HepG2 (cell line): ENCODE data around the gene SLC13A3. TPM values are rescaled to one million over a fixed set of nuclear protein-coding genes. Genes with fewer than 3 reads are reported as not detected.
A peak's percentile ranks its signal among the peaks of the same experiment; 100 is the strongest.

Experiments
- CBX5 ChIP-seq: sonication (generic); formaldehyde crosslinking; IDR thresholded peaks from 2 replicates; pipeline ENCODE4 v1.4.0; 2020; ENCODE audit warnings: missing genetic modification reagents, borderline replicate concordance
- CENPBD1 ChIP-seq: sonication (generic); formaldehyde crosslinking; IDR thresholded peaks from 2 replicates; pipeline ENCODE4 v1.8.0; 2022; ENCODE audit warnings: missing genetic modification reagents, low read depth, mild to moderate bottlenecking, borderline replicate concordance
- MNT ChIP-seq: fragments of 450-650 bp; IDR thresholded peaks from 2 replicates; pipeline ENCODE4 v1.6.1; 2016
- NCOR1 ChIP-seq: fragments of 200-600 bp; sonication (generic); IDR thresholded peaks from 2 replicates; pipeline ENCODE4 v1.7.0; 2017; ENCODE audit warnings: antibody characterized with exemption, low read length, borderline replicate concordance
- PHF8 ChIP-seq: sonication (generic); formaldehyde crosslinking; IDR thresholded peaks from 2 replicates; pipeline ENCODE4 v1.5.0; 2020; ENCODE audit warnings: missing genetic modification reagents
- RBFOX2 ChIP-seq: fragments of 200-400 bp; formaldehyde crosslinking; IDR thresholded peaks from 2 replicates; pipeline ENCODE4 v1.6.1; 2017; ENCODE audit warnings: low read depth, mild to moderate bottlenecking, low read length
- RORA ChIP-seq: sonication (generic); formaldehyde crosslinking; IDR thresholded peaks from 2 replicates; pipeline ENCODE4 v1.5.0; 2020; ENCODE audit warnings: mild to moderate bottlenecking, missing genetic modification reagents, moderate library complexity
- ZHX2 ChIP-seq, 2 experiments: sonication (generic) in 1 of 2; formaldehyde crosslinking in 1 of 2; IDR thresholded peaks; 2 replicates each; pipeline versions ENCODE4 v1.6.1 to v1.9.0; 2014 to 2022; ENCODE audit warnings: antibody characterized with exemption in 1 of 2, borderline replicate concordance in 1 of 2, inconsistent platforms in 1 of 2, low read depth in 1 of 2, missing genetic modification reagents in 1 of 2
- ZIK1 ChIP-seq: sonication (generic); formaldehyde crosslinking; IDR thresholded peaks from 2 replicates; pipeline ENCODE4 v1.5.0; 2020; ENCODE audit warnings: mild to moderate bottlenecking, low read depth, missing genetic modification reagents, borderline replicate concordance
- ZNF275 ChIP-seq: sonication (generic); formaldehyde crosslinking; IDR thresholded peaks from 2 replicates; pipeline ENCODE4 v1.8.0; 2022; ENCODE audit warnings: missing genetic modification reagents, mild to moderate bottlenecking, inconsistent platforms, borderline replicate concordance
- ZNF451 ChIP-seq: sonication (generic); formaldehyde crosslinking; IDR thresholded peaks from 2 replicates; pipeline ENCODE4 v1.5.0; 2020; ENCODE audit warnings: mild to moderate bottlenecking, missing genetic modification reagents
- ZNF615 ChIP-seq: sonication (generic); formaldehyde crosslinking; IDR thresholded peaks from 2 replicates; pipeline ENCODE4 v1.5.0; 2020; ENCODE audit warnings: mild to moderate bottlenecking, missing genetic modification reagents, borderline replicate concordance
- ZNF687 ChIP-seq: sonication (generic); formaldehyde crosslinking; IDR thresholded peaks from 2 replicates; pipeline ENCODE4 v1.5.1; 2020; ENCODE audit warnings: mild to moderate bottlenecking, missing genetic modification reagents, moderate library complexity
- polyA plus RNA-seq, 8 experiments: library from polyadenylated mRNA; depleted of rRNA in 3 of 8; stranded (reverse) in 7 of 8; unstranded in 1 of 8; fragments of >200 nt; fragmentation: Illumina TruSeq in 4 of 8; extraction: Trizol in 4 of 8; gene quantifications; 2 replicates each; pipeline versions ENCODE4 v1.2.1 to v1.2.3, GENCODE V29; 2011 to 2016; ENCODE audit warnings: low read depth in 4 of 8, missing spikeins in 1 of 8, mixed read lengths in 1 of 8; ENCODE audit not compliant: insufficient read depth in 1 of 8
- total RNA-seq, 5 experiments: library from RNA; depleted of rRNA; stranded (reverse); fragments of >200 nt; fragmentation: Illumina TruSeq; extraction: Trizol; gene quantifications; 2 replicates each; pipeline ENCODE4 v1.2.3, GENCODE V29; 2016; ENCODE audit warnings: low read depth in 1 of 5

SLC13A3 gene
- total and polyA plus RNA-seq, 2 of the 13 experiments (the other 11 are each of a cell fraction or from before 2014, with no cell fraction given): 66.5 to 76.0 TPM

GRCh38 chr20:46681032-46681854 lies 30.0 kb upstream of the SLC13A3 start (continued):
- no peak for TF ChIP-seq ZHX2 (IDR thresholded peaks at IDR 0.05; ENCODE audit: low read depth)
- TF ChIP-seq ZHX2 (CRISPR knock-in tag; IDR thresholded peaks at IDR 0.05; ENCODE audit: borderline replicate concordance): no peak
- no peak for TF ChIP-seq ZNF275
- TF ChIP-seq ZIK1 (CRISPR knock-in tag): no peak
- TF ChIP-seq RORA (CRISPR knock-in tag): no peak
- TF ChIP-seq RBFOX2: no peak
- no peak for TF ChIP-seq PHF8 (CRISPR knock-in tag)
- TF ChIP-seq CBX5 (CRISPR knock-in tag): peak; percentile 12; the same call in 1 of the 2 replicates
- no peak for TF ChIP-seq NCOR1
- TF ChIP-seq ZNF451 (CRISPR knock-in tag): 0 out of 2 replicates have a peak, but pooled peaks have one; percentile 20
- no peak for TF ChIP-seq ZNF615 (CRISPR knock-in tag)
- TF ChIP-seq CENPBD1: no peak
- TF ChIP-seq ZNF687 (CRISPR knock-in tag): peak; percentile 50; the same call in 1 of the 2 replicates
- TF ChIP-seq MNT: no peak
